Osteocyte (in vitro differentiated cells): Measurements from ENCODE around the gene HSD17B3. TPM values are rescaled to one million over a fixed set of nuclear protein-coding genes. Genes with fewer than 3 reads are reported as not detected.

ENCODE experiments used
- DNase-seq: peaks from one replicate; pipeline ENCODE4 v3.0.0; 2021; ENCODE audit warnings: mixed read lengths; ENCODE audit not compliant: unreplicated experiment; ENCODE audit errors: extremely low spot score
- H3K27ac Mint-ChIP-seq: one replicate; pipeline ENCODE4 v1.8.0; 2021; ENCODE audit warnings: mild to moderate bottlenecking, mixed read lengths; ENCODE audit not compliant: unreplicated experiment
- H3K27me3 Mint-ChIP-seq: one replicate; pipeline ENCODE4 v1.8.0; 2021; ENCODE audit warnings: mixed read lengths; ENCODE audit not compliant: unreplicated experiment
- H3K36me3 Mint-ChIP-seq: one replicate; pipeline ENCODE4 v1.8.0; 2021; ENCODE audit warnings: mixed read lengths; ENCODE audit not compliant: unreplicated experiment
- H3K4me1 Mint-ChIP-seq: one replicate; pipeline ENCODE4 v1.8.0; 2021; ENCODE audit warnings: mixed read lengths; ENCODE audit not compliant: unreplicated experiment
- H3K4me3 Mint-ChIP-seq: one replicate; pipeline ENCODE4 v1.8.0; 2021; ENCODE audit warnings: mild to moderate bottlenecking, moderate library complexity, mixed read lengths; ENCODE audit not compliant: unreplicated experiment
- H3K9me3 Mint-ChIP-seq: one replicate; pipeline ENCODE4 v1.8.0; 2021; ENCODE audit warnings: mixed read lengths; ENCODE audit not compliant: unreplicated experiment
- CTCF ChIP-seq: fragments of 200-600 bp; sonication (generic); IDR thresholded peaks from 2 replicates; pipeline ENCODE4 v1.5.0; 2021; ENCODE audit warnings: antibody characterized with exemption, mild to moderate bottlenecking, moderate library complexity
- total RNA-seq: library from RNA; stranded (reverse); gene quantifications from 2 replicates; pipeline ENCODE4 v1.2.1, GENCODE V29; 2021

Gene HSD17B3
- total RNA-seq, 1 donor from 2014 or later, result not detected

DNA sequence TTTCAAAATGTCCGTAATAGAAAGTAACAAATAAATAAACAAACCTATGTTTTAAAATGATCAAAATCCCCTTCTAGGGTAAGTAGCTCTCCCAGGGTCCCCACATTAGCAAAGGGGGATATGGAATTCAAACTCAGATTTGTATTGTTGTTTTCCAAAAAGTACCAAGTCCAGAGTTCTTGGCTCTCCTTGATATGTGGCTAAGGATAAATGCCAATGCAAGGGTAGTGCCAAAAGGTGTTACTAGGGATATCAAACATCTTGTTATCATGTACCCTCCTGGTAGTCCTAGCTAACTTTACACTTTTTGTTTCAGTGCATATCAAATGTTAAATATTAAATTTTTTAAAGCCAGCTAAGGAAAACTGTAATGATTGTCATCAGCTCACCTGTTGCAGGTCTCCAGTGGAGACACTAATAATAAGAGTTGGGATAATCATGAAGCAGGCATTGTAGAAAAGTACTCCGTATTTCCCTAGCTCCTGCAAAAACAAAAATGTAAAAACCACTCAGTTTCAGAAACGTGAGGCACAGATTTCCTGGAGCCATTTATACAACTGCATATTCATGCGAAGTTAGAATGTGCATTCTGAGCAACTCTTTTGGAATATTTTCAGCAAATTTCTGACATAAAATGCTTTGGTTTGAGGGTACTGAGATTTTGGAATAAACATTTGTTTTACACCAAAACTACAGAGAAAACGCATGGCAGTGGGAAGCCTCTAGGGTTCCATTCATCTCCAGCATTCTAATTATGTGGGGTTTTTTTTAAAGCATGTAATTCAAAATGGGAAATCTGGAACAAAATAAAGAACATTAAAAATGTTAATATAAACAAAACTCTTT lies 41.8 kb upstream of the HSD17B3 start:
- peaks cover 10% of the 10 kb centered on the region for H3K36me3 Mint-ChIP-seq
- no peak for TF ChIP-seq CTCF
- peak overlapping the region; percentile 18 for H3K4me3 Mint-ChIP-seq
- no peaks in the 10 kb centered on the region for H3K9me3 Mint-ChIP-seq
- no peaks in the 10 kb centered on the region for H3K27me3 Mint-ChIP-seq
- peak overlapping the region; percentile 84 for H3K27ac Mint-ChIP-seq
- DNase-seq, result no peak
- peaks cover 27% of the 10 kb centered on the region for H3K4me1 Mint-ChIP-seq

DNA sequence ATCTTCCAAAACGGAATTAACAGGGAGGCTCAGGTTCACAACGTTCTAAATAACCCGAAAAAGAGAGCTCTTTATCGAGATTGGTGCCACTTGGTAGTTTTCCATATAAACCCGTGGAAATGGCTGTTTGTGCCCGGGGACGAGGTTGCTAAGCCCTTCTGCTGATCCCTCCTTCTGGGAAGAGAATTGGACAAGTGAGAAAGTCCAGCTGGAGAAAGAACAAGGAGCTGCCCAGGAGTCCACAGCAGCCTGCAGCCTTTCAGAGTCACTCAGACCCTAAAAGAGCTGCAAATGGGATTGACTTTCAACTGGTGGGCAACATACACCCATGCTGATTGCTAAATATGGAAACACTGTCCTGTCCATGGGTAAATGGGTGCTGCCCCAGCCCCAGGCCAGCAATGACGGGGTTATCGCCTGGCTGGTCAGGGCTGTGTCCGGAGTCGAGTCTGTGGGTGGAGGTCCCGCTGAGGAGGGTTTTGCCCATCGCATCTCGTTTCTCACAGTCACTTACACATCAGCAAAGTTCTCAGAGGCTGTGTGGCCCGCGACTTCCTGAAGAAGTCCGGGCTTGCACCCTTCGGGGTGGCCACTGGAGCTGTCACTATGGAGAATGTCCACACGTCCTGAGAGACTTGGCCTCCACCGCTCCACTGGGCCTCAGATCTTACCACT lies 40.7 kb upstream of the HSD17B3 start:
- DNase-seq, result no peak
- peaks cover 27% of the 10 kb centered on the region for H3K4me1 Mint-ChIP-seq
- H3K4me3 Mint-ChIP-seq, result no peak overlapping the region
- no peaks in the 10 kb centered on the region for H3K27me3 Mint-ChIP-seq
- H3K36me3 Mint-ChIP-seq, result peaks cover 2% of the 10 kb centered on the region
- no peak for TF ChIP-seq CTCF
- peak overlapping the region; percentile 27 for H3K27ac Mint-ChIP-seq
- H3K9me3 Mint-ChIP-seq, result no peaks in the 10 kb centered on the region

DNA sequence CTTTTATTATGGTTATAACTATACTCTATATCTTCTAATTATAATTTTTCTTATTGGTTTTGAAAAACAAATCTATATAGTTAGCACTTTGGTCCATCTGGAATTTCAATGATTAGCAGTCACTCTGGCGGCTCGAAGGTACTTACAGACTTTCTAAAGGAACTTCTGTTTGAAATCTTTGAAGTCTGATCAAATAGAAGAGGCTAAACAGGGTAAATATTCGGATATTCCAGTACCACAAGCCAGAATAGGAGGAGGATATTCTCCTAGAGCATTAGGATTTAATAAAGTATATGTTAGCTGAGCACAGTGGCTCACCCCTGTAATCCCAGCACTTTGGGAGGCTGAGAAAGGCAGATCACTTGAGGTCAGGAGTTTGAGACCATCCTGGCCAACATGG lies 38.7 kb upstream of the HSD17B3 start:
- Mint-ChIP-seq H3K27me3 (no peaks in the 10 kb centered on the region), H3K9me3 (no peaks in the 10 kb centered on the region), H3K36me3 (peaks cover 4% of the 10 kb centered on the region), H3K4me1 (peaks cover 27% of the 10 kb centered on the region), H3K4me3 (no peak overlapping the region), H3K27ac (no peak overlapping the region)
- DNase-seq, result no peak
- TF ChIP-seq CTCF, result no peak

DNA sequence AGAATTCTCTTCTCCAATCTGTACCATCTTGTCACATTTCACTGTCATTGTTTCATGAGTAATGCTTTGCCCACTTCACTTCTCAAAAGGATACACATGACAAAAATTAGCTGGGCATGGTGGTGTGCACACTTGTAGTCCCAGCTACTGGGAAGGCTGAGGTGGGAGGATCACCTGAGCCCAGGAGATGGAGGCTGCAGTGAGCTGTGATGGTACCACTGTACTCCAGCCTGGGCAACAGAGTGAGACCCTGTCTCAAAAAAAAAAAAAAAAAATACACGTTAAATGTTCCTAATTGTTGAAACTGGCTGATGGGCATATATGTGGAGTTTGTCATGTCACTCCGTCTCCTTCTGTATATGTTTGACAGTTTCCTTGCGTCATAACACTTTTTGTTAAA lies 36.3 kb upstream of the HSD17B3 start:
- DNase-seq, result no peak
- Mint-ChIP-seq H3K27ac (no peak overlapping the region), H3K36me3 (peaks cover 4% of the 10 kb centered on the region), H3K27me3 (no peaks in the 10 kb centered on the region), H3K4me1 (peaks cover 16% of the 10 kb centered on the region), H3K4me3 (no peak overlapping the region), H3K9me3 (no peaks in the 10 kb centered on the region)
- TF ChIP-seq CTCF, result no peak

DNA sequence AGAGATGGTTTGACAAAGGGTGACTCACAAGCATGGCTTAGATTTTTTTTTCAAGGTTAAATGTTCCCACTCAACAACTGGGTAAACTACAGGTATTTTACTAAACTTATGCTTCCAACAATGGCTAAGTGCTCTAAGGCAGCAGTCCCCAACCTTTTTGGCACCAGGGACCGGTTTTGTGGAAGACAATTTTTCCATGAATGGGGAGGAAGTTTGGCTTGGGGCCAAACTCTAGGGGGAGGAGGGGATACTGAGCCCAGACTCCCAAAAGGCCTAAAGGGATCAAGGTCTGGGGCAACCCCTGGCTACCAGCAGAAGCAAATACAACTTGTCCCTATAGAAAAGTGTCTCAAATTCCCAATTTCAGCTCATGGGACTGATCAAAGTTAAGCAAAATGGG lies 32.0 kb upstream of the HSD17B3 start:
- no peak for DNase-seq
- Mint-ChIP-seq H3K36me3 (peaks cover 4% of the 10 kb centered on the region), H3K27me3 (no peaks in the 10 kb centered on the region), H3K4me1 (no peaks in the 10 kb centered on the region), H3K27ac (no peak overlapping the region), H3K9me3 (no peaks in the 10 kb centered on the region), H3K4me3 (no peak overlapping the region)
- TF ChIP-seq CTCF, result no peak
